Sigmoid colon (tissue), 4 donors: ENCODE measurements around the gene SLC38A2.

Source experiments
- EP300 ChIP-seq, 4 donors: sonication (generic); formaldehyde crosslinking; IDR thresholded peaks; one replicate each; pipeline ENCODE4 v1.6.1; 2017; ENCODE audit warnings: antibody characterized with exemption in 4 of 4
- POLR2A ChIP-seq, 2 donors: fragments of 450-650 bp; IDR thresholded peaks; one replicate each; pipeline ENCODE4 v1.6.1; 2016; ENCODE audit warnings: antibody characterized with exemption in 2 of 2, mild to moderate bottlenecking in 2 of 2, moderate library complexity in 2 of 2
- POLR2AphosphoS5 ChIP-seq, 4 donors: sonication (generic); formaldehyde crosslinking; IDR thresholded peaks; one replicate each; pipeline ENCODE4 v1.6.1; 2017; ENCODE audit warnings: antibody characterized with exemption in 4 of 4
- TF ChIP-seq, protein P1 (sequence below), 4 experiments: fragments of 450-650 bp in 3 of 4; fragments of 200-600 bp in 1 of 4; IDR thresholded peaks; one replicate each; pipeline ENCODE4 v1.5.1; 2016 to 2019; ENCODE audit warnings: antibody characterized with exemption in 4 of 4, mild to moderate bottlenecking in 3 of 4, moderate library complexity in 2 of 4

DNA sequence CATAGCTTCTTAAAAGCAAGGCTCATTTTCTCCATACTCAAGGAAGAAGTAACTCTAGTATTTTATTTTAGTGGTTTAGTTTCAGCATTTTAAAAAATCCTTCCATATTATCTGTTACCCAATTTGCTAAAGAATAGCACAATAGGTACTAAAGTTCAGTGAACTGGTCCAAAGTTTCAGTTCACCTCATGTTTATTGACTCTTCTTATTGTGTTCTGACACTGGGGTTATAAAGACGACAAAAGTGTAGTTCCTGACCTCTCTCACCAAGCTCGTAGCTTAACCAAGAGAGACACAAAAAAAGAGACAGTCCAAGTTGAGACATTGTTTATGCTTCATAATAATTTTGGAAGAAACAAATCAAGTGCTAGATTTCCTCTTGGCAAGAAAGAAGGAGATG lies 40.8 kb upstream of the SLC38A2 start:
- TF ChIP-seq POLR2AphosphoS5 (IDR thresholded peaks at IDR 0.05) (no peak), POLR2A (IDR thresholded peaks at IDR 0.05) (no peak), EP300 (IDR thresholded peaks at IDR 0.05) (no peak)
- TF ChIP-seq, protein P1, sequence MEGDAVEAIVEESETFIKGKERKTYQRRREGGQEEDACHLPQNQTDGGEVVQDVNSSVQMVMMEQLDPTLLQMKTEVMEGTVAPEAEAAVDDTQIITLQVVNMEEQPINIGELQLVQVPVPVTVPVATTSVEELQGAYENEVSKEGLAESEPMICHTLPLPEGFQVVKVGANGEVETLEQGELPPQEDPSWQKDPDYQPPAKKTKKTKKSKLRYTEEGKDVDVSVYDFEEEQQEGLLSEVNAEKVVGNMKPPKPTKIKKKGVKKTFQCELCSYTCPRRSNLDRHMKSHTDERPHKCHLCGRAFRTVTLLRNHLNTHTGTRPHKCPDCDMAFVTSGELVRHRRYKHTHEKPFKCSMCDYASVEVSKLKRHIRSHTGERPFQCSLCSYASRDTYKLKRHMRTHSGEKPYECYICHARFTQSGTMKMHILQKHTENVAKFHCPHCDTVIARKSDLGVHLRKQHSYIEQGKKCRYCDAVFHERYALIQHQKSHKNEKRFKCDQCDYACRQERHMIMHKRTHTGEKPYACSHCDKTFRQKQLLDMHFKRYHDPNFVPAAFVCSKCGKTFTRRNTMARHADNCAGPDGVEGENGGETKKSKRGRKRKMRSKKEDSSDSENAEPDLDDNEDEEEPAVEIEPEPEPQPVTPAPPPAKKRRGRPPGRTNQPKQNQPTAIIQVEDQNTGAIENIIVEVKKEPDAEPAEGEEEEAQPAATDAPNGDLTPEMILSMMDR (IDR thresholded peaks at IDR 0.05), result no peak
